PC-3 (cell line): ENCODE results near the gene WDR41. TPM values are rescaled to one million over a fixed set of nuclear protein-coding genes. Genes with fewer than 3 reads are reported as not detected.

ENCODE experiments used
- total RNA-seq: library from RNA; depleted of rRNA; stranded (reverse); fragments of >200 nt; gene quantifications from 2 replicates; pipeline ENCODE4 v1.2.3, GENCODE V29; 2014; rRNA removed

The WDR41 gene
- total RNA-seq, 1 experiment from 2014 or later: 19.5 TPM

Other genes starting within 250 kb of the WDR41 start
- gene OTP, start 146.4 kb upstream of the WDR41 start, total RNA-seq: not detected in 2 replicates